Lower leg skin (tissue), 3 donors: ENCODE results near the gene EEFSEC.

Source experiments
- POLR2A ChIP-seq, 2 donors: fragments of 450-650 bp; IDR thresholded peaks; one replicate each; pipeline ENCODE4 v1.6.1; 2016 to 2017; ENCODE audit warnings: antibody characterized with exemption in 2 of 2, mild to moderate bottlenecking in 1 of 2, moderate library complexity in 1 of 2
- TF ChIP-seq, protein P1 (sequence below), 3 donors: fragments of 450-650 bp; IDR thresholded peaks; one replicate each; pipeline ENCODE4 v1.5.1; 2016; ENCODE audit warnings: antibody characterized with exemption in 3 of 3, mild to moderate bottlenecking in 3 of 3, moderate library complexity in 2 of 3

DNA sequence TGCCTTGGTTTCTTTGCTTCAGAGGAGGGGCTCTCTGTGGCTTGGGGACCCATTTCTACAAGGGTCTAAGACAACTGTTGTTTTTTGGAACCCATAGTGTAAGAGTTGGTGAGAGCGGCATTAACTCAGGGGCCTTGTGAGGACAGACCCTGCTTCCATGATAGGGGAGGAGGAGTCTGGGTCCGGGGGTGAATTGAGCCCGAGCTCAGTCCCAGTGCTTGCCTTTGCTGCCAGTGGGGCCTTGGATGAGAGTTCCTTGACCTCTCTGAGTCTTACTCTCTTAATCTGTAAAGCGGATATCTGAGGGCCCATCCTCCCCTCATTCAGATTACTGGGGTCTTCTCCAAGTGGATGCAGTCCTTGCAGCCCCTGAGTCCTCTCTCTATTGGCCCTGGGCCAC is 74.2 kb downstream of the EEFSEC start:
- TF ChIP-seq, protein P1, sequence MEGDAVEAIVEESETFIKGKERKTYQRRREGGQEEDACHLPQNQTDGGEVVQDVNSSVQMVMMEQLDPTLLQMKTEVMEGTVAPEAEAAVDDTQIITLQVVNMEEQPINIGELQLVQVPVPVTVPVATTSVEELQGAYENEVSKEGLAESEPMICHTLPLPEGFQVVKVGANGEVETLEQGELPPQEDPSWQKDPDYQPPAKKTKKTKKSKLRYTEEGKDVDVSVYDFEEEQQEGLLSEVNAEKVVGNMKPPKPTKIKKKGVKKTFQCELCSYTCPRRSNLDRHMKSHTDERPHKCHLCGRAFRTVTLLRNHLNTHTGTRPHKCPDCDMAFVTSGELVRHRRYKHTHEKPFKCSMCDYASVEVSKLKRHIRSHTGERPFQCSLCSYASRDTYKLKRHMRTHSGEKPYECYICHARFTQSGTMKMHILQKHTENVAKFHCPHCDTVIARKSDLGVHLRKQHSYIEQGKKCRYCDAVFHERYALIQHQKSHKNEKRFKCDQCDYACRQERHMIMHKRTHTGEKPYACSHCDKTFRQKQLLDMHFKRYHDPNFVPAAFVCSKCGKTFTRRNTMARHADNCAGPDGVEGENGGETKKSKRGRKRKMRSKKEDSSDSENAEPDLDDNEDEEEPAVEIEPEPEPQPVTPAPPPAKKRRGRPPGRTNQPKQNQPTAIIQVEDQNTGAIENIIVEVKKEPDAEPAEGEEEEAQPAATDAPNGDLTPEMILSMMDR (IDR thresholded peaks at IDR 0.05), result no peak
- TF ChIP-seq POLR2A (IDR thresholded peaks at IDR 0.05), result no peak
